Esophagus squamous epithelium (tissue), 5 donors: ENCODE results near the gene FBXL17. TPM values are rescaled to one million over a fixed set of nuclear protein-coding genes. Genes with fewer than 3 reads are reported as not detected.

ENCODE experiments used
- DNase-seq: peaks from one replicate; lab custom pipeline; 2025; lab: John Stamatoyannopoulos, UW
- H3K27ac ChIP-seq, 4 donors: fragments of 200-600 bp; sonication (generic); one replicate each; pipeline ENCODE4 v1.5.1; 2016 to 2019; ENCODE audit warnings: mild to moderate bottlenecking in 1 of 4
- H3K27me3 ChIP-seq, 4 donors: fragments of 200-600 bp; sonication (generic); 1 replicate in 3 of 4; 2 replicates in 1 of 4; pipeline versions ENCODE4 v1.5.1 to v1.6.0; 2017 to 2021; ENCODE audit warnings: antibody characterized with exemption in 1 of 4
- H3K36me3 ChIP-seq, 3 donors: fragments of 200-600 bp; sonication (generic); one replicate each; pipeline ENCODE4 v1.5.1; 2016 to 2019
- H3K4me1 ChIP-seq, 3 donors: fragments of 200-600 bp; sonication (generic); one replicate each; pipeline ENCODE4 v1.5.1; 2017 to 2019
- H3K4me3 ChIP-seq, 4 donors: fragments of 200-600 bp; sonication (generic); 1 replicate in 3 of 4; 2 replicates in 1 of 4; pipeline ENCODE4 v1.5.1; 2016 to 2019; ENCODE audit warnings: mild to moderate bottlenecking in 2 of 4, moderate library complexity in 1 of 4
- H3K9me3 ChIP-seq, 3 donors: fragments of 200-600 bp; sonication (generic); one replicate each; pipeline ENCODE4 v1.5.1; 2016 to 2019
- CTCF ChIP-seq, 6 experiments: fragments of 450-650 bp in 4 of 6; fragments of 200-600 bp in 2 of 6; sonication (generic) in 2 of 6; IDR thresholded peaks; one replicate each; pipeline ENCODE4 v1.5.1; 2016 to 2019; ENCODE audit warnings: antibody characterized with exemption in 6 of 6, mild to moderate bottlenecking in 4 of 6, moderate library complexity in 4 of 6
- POLR2A ChIP-seq, 4 donors: fragments of 450-650 bp; IDR thresholded peaks; one replicate each; pipeline ENCODE4 v1.6.1; 2017; ENCODE audit warnings: antibody characterized with exemption in 4 of 4, mild to moderate bottlenecking in 4 of 4, moderate library complexity in 3 of 4
- WGBS, 2 donors: methylation state at CpG; one replicate each; pipeline ENCODE4 v1.1.5; 2018; 5-methylcytosine and 5-hydroxymethylcytosine counted together
- intact Hi-C: fragments of 100-400 bp; cut with DNase I; formaldehyde crosslinking; loops from one replicate; pipeline ENCODE4 v1.15.0; 2022
- total RNA-seq, 4 donors: library from RNA; depleted of rRNA; stranded (reverse); fragments of >200 nt; gene quantifications; one replicate each; pipeline ENCODE4 v1.1.0, GENCODE V29; 2016
- donor health status: DM: yes; HTN: yes; CAD: no.

The FBXL17 gene
- total RNA-seq, 4 donors from 2014 or later, result 11.8 to 23.5 (median 13.8) TPM

- WGBS, 2 donors, result 81 to 84% methylated on average over 2 of the region's 2 CpGs
- H3K27ac ChIP-seq, result no peak overlapping the region
- intact Hi-C loops, result no loop called here
Measured at GRCh38 chr5:108366500-108366899, 15.4 kb downstream of the FBXL17 start.

GRCh38 chr5:108361771-108362170, 20.1 kb downstream of the FBXL17 start:
- no peaks in the 10 kb centered on the region for H3K27me3 ChIP-seq
- intact Hi-C loops, result no loop called here
- H3K27ac ChIP-seq, result no peak overlapping the region
- H3K36me3 ChIP-seq, result peaks cover 0 to 15% (median 0%) of the 10 kb centered on the region in 3 donors
- H3K4me3 ChIP-seq, result no peak overlapping the region
- DNase-seq, result no peak
- no peaks in the 10 kb centered on the region for H3K9me3 ChIP-seq
- no peaks in the 10 kb centered on the region for H3K4me1 ChIP-seq
- TF ChIP-seq POLR2A (IDR thresholded peaks at IDR 0.05) (no peak), CTCF (IDR thresholded peaks at IDR 0.05) (no peak)
- WGBS, 2 donors, result 88 to 93% methylated on average over 2 of the region's 2 CpGs

More at GRCh38 chr5:108366500-108366899, 15.4 kb downstream of the FBXL17 start:
- TF ChIP-seq CTCF (IDR thresholded peaks at IDR 0.05) (no peak), POLR2A (IDR thresholded peaks at IDR 0.05) (no peak)
- H3K4me3 ChIP-seq, result no peak overlapping the region
- peaks cover 0 to 4% (median 0%) of the 10 kb centered on the region in 3 donors for H3K4me1 ChIP-seq
- no peaks in the 10 kb centered on the region for H3K9me3 ChIP-seq
- H3K27me3 ChIP-seq, result no peaks in the 10 kb centered on the region
- DNase-seq, result no peak
- H3K36me3 ChIP-seq, result peaks cover 0 to 15% (median 0%) of the 10 kb centered on the region in 3 donors

- H3K4me1 ChIP-seq, result no peaks in the 10 kb centered on the region
- no peak for DNase-seq
- 83 to 94% methylated on average over 3 of the region's 3 CpGs for WGBS, 2 donors
- no peaks in the 10 kb centered on the region for H3K9me3 ChIP-seq
- intact Hi-C loops, result no loop called here
- H3K36me3 ChIP-seq, result peaks cover 0 to 15% (median 0%) of the 10 kb centered on the region in 3 donors
- H3K27me3 ChIP-seq, result no peaks in the 10 kb centered on the region
- no peak overlapping the region for H3K4me3 ChIP-seq
- H3K27ac ChIP-seq, result no peak overlapping the region
- TF ChIP-seq POLR2A (IDR thresholded peaks at IDR 0.05) (no peak), CTCF (IDR thresholded peaks at IDR 0.05) (no peak)
Measured at GRCh38 chr5:108361239-108361638, 20.7 kb downstream of the FBXL17 start.

GRCh38 chr5:108360280-108360679, 21.6 kb downstream of the FBXL17 start:
- Histone ChIP-seq H3K9me3 (no peaks in the 10 kb centered on the region), H3K4me1 (no peaks in the 10 kb centered on the region), H3K36me3 (peaks cover 0 to 12% (median 0%) of the 10 kb centered on the region in 3 donors), H3K27ac (no peak overlapping the region), H3K27me3 (no peaks in the 10 kb centered on the region), H3K4me3 (no peak overlapping the region)
- intact Hi-C loops, result no loop called here
- TF ChIP-seq POLR2A (IDR thresholded peaks at IDR 0.05), result no peak
- TF ChIP-seq CTCF (IDR thresholded peaks at IDR 0.05), result no peak
- 93 to 100% methylated on average over 4 of the region's 4 CpGs for WGBS, 2 donors
- no peak for DNase-seq

- TF ChIP-seq POLR2A (IDR thresholded peaks at IDR 0.05) (no peak), CTCF (IDR thresholded peaks at IDR 0.05) (no peak)
- no peak for DNase-seq
- H3K27me3 ChIP-seq, result no peaks in the 10 kb centered on the region
- no peak overlapping the region for H3K4me3 ChIP-seq
- intact Hi-C loops, result no loop called here
- H3K4me1 ChIP-seq, result no peaks in the 10 kb centered on the region
- H3K27ac ChIP-seq, result no peak overlapping the region
- no peaks in the 10 kb centered on the region for H3K36me3 ChIP-seq
- 94 to 97% methylated on average over 1 of the region's 1 CpG for WGBS, 2 donors
- no peaks in the 10 kb centered on the region for H3K9me3 ChIP-seq
Measured at GRCh38 chr5:108356286-108356685, 25.6 kb downstream of the FBXL17 start.
